Stimulated activated CD4-positive, alpha-beta T cell treated with anti-CD3 and anti-CD28 coated beads, TNF-alpha, amount 100 ng/mL, for 4 hours (primary cell): ENCODE data around the gene MACROD2.
"Not testable (repeated sequence)": the region's sequence is repeated elsewhere in the genome, so short reads cannot be mapped to it uniquely, and the experiment has no call there.

ENCODE experiments used
- DNase-seq, 3 experiments: peaks; one replicate each; pipeline ENCODE4 v3.0.0-alpha.2; 2020; ENCODE audit warnings: low read depth in 3 of 3

Gene MACROD2

DNA sequence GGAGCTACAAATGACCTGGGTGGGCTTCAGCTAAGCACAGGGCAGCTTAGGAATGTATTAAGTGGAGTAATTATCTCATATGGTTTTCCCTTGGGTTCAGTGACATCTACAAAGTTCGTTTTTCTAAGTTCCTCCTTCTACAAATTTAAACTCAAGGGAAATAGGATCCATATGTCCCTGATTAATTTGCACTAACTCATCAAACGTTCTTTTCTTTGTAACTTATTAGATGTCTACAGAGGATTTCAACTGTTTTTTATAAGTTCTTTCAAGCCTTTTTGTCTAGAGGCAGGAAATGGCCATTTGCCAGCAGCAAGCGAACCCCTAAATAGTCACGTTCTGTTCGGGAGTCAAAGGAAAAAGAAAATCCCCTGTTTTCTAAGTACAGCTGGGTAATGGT lies 1517.6 kb downstream of the MACROD2 start:
- DNase-seq: no peak

DNA sequence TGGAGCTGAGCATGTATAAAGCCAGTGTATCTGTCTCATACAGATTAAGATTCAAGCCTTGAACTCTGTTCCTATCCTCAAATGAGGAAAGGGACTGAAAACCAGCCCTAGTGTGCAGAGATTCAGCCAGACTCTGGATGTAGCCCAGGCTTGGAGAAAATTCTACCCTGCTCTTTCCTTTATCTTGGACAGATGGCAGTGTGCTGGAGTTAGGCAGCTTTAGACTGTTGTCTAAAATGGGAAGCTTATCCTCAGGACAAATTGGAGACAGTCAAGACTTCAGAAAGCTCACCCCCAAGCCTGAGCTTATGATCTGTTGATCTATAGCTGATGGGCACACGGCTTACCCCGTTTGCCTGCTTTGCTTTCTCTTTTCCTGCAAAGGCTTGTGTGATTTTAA lies 1520.4 kb downstream of the MACROD2 start:
- no peak for DNase-seq

DNA sequence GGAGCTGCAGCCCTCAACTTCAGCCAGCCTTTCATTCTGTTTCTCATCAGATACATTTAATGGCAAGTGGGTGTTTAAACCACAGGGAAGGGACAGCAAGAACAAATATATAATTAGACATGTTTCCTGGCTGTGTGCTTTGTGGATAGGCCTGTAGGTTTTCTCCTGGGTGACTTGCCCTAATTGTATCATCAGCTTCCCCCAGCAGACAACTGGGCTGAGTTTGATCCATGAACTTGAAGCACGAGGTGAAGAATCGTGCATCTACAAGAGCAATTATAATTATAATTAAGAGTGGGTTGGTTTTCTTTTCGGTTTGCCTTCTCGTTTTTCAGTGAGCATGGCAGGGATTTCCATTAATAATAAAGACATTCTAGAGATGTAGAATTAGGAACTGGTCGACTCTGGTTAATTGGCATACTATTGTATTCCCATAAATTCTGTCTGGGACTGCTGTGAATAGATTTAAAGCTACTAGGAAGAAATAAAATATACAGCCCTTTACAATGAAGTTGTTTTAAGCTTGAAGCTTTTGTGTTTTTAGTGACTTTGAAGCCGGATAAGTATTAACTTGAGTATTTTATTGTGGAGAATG lies 1525.7 kb downstream of the MACROD2 start:
- no peak for DNase-seq

DNA sequence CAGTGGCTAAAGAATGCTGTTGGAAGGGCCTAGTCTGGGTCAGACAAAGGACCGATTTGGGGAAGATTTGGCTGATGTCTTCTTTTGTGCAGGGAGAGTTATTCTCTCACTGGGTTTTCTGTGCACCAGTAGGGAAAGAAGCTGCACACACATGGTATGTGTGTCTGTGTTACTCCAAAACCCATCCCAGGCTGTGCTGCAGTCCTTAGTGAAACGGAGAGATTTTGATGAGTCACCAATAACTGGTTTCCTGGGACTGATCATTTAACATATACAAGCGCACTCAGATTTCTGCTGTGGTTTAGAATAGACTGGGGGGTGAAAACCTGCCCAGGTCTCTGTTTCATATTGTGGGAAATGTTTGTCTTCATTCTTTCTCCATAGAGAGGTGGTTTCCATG lies 1528.1 kb downstream of the MACROD2 start:
- DNase-seq: no peak

DNA sequence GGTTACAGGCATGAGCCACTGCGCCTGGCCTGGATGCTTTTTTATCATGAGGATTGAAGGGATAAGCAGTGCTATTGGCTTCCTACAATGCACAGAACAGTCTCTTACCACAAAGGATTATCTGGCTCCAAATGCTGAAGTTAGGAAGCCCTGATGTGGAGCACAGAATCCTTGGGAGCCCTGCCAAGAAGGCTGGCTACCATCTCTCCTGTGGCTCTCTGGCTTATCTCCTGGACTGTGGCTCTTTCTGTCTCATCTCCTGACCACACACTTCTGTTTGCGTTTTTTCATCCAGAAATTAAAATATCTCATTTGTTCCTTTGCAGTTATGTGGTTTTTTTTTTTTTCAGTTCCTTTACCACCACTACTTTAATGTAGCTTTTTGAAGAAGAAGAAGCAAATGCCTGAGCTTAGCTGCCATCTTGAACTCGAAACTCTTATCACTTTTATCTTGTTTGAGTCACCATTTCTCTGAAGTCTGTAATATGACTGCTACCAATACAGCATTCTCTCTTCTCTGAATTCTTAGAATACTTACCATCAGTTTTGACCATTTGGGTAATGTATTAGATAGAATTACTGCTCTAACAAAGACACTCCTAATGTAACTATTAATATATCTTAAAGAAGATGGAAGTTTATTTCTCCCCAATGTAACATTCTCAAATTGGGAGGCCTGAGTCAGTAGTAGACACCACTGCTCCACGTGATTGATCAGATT lies 1533.2 kb downstream of the MACROD2 start:
- DNase-seq: no peak

DNA sequence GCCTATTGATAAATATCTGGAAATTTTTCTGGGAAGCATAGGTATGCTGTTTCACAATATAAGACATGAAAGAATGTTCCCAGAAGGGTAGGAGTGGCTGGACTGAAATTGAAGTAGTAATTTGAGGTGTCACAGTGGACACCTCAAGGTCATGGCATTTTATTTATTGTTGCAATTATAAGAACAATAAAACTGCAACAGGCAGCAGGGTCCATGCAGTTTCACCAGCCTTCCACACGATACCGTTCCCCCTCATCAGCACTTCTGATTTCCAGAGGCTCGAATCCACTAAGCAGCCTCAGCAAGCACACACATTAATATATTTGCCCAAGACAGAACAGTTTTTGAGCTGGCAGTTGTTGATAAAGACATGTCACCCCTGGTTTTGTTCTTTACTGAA lies 1540.5 kb downstream of the MACROD2 start:
- DNase-seq: no peak

DNA sequence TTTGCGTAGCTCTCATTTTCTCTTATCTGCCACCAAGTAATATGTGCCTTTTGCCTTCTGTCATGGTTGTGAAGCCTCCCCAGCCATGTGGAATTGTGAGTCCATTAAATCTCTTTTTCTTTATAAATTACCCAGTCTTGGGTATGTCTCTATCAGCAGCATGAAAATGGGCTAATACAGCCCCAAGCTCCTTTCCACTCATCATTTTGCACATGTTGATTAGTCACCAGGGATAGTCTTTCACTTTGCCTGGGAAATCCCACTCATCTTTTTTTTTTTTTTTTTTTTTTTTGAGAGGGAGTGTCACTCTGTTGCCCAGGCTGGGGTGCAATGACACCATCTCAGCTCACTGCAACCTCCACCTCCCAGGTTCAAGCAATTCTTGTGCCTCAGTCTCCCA lies 1541.9 kb downstream of the MACROD2 start:
- not testable (repeated sequence) for DNase-seq

DNA sequence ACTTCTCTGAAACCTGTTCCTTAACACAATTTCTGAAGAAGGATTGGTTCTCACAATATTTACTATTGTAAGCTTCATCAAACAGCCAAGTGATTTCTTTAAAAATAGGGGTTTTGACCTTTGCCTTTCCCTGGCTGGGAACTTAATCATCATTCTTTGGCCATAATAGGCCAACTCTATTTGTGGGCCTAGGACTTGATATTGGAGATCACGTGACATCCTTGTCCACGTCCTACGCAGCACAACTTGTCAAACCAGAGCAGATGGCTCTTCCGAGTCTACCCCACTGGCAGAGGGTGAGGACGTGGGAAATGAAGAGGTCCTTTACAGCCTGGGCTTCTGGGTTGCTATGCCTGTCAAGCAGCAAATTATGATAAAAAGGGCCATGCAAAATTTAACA lies 1547.3 kb downstream of the MACROD2 start:
- no peak for DNase-seq

DNA sequence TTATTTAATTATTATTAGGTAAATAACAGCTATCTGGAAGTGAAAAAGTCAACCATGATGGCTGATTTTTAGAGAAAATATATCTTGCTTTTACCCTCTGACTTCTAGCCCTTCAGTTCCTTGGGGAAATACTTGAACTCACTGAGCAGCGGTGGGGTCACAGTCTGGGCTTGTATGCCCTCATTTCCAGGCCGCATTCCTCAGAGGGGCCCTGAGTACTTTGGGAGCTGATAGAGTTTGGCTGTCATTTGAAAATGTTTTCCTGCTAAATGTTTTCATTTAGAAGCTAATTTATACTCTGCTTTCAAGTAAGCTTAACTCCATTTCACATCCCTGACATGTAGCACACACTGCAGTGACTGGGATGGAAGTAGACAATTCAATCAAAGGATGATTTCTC lies 1549.4 kb downstream of the MACROD2 start:
- DNase-seq: no peak

DNA sequence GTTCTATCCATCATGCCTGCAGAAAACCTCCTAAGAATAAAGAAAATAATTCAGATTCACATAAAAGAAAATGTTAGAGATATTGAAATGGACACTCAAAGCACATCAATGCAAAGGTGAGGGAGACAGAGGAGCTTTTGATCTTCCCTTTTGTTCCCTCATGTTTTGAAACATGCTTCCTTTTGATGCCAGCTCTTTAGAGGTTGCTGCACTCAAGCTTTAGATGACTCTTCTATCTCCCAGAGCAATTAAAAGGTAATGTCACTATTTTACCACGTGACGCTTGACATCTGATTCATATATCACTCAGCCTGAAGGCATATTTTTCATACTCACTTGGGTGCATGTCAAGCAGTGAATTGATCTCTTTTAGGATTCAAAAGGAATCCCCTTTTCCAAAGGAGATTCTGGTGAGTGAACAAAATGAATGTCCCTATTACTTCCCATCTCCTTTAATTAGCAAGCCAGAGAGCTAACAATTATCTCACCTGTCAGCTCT lies 1551.3 kb downstream of the MACROD2 start:
- DNase-seq: no peak

DNA sequence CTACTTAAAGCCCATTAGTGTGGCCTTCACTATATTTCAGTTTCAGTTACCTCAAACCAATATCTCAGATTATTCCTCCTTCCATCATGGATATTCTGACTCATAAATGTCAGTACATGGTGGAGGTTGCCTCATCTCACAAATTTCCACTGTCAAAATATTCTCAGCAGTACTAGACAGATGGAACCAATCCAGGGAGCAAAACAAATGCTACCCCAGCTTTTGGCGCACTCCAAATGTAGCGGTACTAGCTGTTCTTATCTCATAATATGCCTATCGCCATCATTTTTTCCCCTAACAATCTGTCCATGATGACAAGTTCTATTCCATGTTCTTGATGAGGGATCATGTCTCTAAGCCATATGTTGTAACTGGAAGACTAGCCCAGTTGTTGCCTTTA lies 1551.8 kb downstream of the MACROD2 start:
- DNase-seq: no peak

DNA sequence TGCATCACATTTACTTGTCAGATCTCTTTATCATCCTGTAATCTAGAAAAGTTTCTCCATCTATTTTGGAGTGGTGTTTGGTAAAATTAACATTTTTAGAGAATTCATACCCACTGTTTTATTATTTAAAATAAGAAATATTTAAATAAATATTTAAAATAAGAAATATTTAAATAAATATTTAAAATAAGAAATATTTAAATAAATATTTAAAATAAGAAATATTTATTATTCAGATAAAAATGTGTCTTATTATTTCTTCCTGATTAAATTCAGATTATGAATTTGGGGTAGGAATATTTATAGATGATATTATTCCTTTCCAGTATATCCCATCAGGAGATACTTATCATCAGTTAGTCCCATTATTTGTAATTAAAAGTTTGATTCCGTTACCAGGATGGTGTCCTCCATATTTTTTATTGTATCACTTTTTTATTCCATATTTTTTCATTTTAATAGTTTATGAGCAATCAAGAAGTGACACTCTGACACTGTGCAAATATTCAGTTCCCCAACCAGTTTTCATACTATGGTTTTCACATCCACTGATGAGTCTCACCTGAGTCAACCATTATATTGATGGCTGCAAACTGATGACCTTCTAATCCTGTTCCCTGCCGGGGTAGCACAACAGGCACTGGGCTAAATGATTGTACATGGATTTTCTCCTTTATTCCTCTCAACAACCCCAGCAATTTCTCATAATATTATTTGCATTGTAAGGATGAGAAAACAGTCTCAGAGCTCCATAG lies 1555.0 kb downstream of the MACROD2 start:
- no peak for DNase-seq

DNA sequence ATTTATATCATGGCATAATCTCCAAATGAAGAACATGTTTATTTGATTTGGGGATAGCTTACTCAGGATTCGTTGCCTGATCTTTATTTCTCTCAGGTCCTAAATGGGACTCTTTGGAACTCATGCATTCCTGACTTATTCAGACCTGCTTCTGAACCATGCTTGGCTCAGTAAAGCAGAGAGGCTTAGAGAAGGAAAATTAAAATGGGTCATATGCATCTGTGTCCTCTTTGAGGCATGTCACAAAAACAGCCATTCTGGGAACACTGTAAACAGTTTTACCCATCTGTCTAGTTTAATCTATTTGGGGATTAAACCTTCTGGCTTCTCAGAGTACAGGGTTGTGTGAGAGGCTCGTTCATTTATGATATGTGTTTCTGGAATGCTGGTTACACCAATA lies 1560.6 kb downstream of the MACROD2 start:
- DNase-seq: no peak

DNA sequence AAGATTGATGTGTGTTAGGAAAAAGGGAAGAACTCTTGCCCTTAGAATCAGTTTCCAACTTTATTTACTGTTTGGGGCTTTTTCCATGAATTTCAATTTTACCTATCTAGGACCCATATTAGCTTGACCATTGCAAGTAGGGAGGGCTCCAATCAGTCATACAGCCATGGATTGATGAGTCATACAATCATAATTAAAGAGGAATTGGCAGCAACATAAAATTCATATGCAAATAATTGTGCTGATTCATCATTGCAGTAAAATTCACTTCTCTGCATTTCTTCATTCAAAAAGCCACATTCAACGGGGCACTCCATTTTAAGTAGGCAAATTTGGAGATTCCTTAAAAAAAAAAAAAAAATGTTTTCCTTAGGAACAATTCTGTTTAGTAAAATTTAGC lies 1561.6 kb downstream of the MACROD2 start:
- no peak for DNase-seq

DNA sequence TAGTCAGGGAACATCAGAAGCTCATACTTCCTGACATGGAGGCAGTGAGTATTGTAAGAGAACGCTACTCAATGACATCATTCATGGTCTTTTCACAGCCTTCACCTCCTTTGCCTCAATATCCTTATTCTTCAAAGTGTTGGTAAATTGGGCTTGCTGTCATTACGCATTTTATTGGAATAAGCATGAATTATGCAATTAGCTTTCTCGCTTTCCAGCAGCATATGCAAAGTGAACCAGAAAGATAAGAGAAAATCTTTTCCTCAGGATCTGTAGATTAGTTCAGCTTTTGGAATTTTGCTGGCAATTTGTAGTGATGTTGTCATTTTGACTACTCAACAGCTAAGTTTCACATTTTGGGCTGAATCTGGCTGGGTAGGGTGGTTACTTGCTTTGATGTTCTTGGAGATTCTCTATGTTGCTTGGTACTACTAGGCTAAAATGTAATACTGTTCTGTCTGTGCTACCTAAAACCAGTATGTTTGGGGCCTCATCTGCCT lies 1565.8 kb downstream of the MACROD2 start:
- no peak for DNase-seq

DNA sequence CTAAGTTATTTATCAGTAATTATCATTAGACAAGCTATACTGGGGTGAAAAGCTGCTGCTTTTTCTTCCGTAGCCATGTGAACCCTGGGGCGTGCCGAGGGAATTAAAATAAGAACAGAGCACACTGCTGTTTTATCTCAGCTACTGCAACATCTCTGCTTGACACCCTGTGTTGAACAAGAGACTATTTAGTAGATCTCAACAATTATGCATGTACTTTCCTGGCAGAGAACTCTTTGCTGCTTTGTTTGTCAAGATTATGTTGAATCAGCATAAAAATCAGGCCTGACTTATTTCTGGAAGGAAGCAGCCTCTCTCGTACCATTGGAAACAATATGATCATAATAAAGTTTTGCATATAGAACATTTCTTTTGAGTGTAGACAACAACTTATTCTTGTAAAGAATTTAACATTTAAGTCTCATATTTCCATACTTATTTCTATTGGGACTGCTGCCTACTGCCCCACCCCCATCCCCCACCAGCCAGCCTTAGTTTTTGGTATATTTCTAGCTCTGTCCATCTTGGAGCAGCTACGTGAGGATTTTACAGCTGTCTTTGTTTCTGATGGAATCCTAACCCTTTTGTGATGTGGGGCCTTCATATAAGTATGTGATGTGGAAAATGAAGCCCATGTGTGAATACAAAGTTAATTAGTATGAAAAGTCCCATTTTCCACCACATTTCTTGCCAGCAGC lies 1566.5 kb downstream of the MACROD2 start:
- DNase-seq: no peak

DNA sequence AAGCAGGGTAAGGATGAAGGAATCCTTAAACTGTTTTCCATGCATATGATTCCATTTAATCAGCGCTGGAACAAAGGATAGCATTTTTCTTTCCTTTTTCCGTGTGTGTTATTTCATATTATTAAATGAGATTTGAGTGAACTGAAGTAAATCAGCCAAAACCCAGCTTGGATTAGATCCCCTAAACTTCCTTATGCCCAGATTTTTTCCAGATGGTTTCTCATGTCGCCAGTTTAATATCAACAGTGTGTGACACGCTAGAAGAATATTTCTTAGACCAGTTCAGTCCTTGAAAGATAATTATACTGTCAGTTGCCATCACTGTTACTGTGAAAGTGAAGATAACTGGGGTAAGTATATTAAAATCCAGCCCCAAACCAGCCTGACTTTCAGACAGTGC lies 1568.5 kb downstream of the MACROD2 start:
- DNase-seq: no peak

DNA sequence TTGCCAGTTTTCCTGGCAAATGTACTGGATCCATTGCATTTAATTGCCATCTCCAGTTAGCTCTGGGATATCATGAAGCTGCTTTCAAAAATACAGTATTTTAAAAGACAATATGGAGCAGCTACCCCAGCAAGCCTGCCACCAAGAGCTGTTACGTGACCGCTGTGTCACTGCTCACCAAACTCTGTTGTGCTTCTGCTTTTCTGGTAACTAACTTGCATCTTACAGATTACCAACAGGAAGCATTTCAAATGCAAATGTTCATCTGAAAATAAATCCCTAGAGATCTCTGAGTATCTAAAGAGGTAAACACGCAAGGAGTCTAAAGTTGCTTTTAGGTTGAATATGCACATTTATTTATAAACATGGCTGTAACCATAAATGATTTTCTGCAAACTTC lies 1569.7 kb downstream of the MACROD2 start:
- no peak for DNase-seq

DNA sequence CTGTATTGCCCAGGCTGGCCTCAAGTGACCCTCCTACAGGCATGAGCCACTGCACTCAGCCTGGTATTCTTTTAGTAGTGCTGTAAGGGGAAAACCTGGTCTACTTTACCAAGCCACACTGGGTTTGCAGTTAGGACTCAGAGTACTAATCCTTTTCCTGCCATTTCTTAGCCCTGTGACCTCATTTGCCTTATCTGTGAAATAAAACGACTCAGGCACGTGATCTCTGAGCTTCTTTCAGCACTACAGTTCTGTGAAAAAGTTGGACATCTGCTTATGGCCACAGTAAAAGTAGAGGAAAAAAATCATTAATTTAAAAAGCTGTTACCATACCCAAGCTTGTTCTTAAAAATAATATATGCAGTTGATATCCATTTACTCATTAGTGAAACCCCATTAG lies 1570.5 kb downstream of the MACROD2 start:
- DNase-seq: no peak

DNA sequence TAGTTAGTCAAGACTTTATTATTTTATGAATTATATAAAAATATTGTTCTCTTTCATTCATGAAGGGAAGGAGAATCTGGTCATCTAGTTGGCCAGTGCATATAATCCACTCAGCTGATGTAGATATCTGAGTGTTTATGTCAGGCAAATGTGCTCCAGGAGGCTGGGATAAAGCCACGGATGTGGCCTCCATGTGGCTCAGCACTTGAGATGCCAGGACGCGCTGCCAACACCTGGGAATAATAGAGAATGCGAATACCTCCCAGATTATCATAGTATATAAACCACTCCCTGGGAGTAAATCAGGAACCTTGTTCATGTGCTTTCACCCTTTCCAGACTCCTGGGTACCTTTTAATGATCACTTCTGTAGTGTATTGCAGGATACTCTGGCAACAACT lies 1571.9 kb downstream of the MACROD2 start:
- no peak for DNase-seq

DNA sequence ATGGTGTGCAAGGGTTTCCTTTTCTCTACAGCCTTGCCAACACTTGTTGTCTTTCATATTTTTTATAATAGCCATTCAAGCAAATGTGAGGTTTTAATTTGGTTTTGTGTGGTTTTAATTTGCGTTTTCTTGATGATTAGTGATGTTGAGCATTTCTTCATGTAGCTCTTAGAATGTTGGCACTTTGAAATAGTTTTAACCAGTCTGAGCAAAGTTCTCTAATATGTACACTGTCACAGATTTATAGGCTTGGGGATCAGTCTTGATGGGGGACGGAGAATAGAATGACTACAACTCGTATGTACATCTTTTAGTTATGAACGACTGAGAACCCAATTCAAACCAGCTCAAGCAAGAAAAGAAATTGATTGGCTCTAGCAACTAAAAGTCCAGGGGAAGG lies 1574.8 kb downstream of the MACROD2 start:
- DNase-seq: no peak

DNA sequence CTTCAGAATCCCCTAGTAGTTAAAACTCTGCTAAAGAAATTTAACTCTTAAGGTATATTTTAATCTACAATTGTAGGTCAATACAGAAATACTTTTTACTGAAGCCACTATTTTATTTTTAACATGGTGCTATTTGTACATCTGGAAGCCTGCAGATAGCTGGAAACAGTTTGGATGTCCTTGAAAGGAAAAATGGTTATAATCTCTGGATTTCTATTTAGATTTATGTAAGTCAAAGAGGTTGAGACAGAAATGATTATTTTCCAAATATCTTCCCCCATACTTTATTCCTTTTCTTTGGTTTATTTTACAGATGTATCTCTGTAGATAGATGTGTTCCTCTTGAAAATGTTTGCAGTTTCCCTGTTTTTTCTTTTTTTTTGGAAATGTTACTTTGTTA lies 1575.7 kb downstream of the MACROD2 start:
- no peak for DNase-seq
